GM12801 (cell line): ENCODE measurements around the gene BIRC7.

Experiments used
- TF ChIP-seq, protein P1 (sequence below): IDR thresholded peaks from one replicate; pipeline ENCODE4 v1.5.1; 2011; ENCODE audit warnings: control low read depth; ENCODE audit not compliant: insufficient read length; ENCODE audit errors: extremely low read depth

BIRC7 gene

DNA sequence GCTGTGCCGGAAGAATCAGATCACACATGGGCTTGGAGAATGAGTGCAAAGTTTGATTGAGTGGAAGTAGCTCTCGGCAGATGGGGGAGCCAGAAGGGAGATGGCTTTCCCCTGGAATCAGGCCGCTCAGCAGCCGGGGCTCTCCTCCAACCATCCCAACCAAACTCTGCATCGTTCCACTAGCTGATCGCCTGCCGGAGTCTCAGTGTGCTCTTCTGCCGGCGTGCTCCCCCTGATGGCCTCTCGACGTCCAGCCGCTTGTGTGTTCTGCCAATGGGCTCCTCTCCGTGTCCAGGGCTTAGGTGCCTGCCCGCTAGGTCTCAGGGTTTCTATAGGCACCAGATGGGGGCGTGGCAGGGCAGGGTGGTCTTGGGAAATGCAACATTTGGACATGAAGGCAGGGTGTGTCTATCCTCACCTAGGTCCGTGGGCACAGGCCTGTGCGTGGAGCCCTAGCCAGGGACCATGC, 4.9 kb upstream of the BIRC7 start:
- TF ChIP-seq, protein P1, sequence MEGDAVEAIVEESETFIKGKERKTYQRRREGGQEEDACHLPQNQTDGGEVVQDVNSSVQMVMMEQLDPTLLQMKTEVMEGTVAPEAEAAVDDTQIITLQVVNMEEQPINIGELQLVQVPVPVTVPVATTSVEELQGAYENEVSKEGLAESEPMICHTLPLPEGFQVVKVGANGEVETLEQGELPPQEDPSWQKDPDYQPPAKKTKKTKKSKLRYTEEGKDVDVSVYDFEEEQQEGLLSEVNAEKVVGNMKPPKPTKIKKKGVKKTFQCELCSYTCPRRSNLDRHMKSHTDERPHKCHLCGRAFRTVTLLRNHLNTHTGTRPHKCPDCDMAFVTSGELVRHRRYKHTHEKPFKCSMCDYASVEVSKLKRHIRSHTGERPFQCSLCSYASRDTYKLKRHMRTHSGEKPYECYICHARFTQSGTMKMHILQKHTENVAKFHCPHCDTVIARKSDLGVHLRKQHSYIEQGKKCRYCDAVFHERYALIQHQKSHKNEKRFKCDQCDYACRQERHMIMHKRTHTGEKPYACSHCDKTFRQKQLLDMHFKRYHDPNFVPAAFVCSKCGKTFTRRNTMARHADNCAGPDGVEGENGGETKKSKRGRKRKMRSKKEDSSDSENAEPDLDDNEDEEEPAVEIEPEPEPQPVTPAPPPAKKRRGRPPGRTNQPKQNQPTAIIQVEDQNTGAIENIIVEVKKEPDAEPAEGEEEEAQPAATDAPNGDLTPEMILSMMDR, result no peak

GRCh38 chr20:63232235-63233060, 3.3 kb upstream of the BIRC7 start:
- TF ChIP-seq, protein P1, result no peak

DNA sequence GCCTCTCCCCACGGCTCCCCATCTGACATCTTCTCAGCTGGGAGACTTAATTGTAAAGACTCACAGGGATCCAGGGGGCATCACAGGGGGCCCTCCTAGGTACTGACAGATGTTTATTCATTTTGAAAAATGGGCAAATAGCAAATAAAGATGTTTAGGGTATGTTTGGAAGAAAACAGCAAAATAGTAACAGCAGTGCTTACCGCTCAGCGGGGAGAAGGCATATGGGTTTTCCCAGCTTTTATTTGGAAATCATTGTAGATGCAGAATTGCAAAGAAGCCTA, 2.7 kb upstream of the BIRC7 start:
- TF ChIP-seq, protein P1, result no peak

DNA sequence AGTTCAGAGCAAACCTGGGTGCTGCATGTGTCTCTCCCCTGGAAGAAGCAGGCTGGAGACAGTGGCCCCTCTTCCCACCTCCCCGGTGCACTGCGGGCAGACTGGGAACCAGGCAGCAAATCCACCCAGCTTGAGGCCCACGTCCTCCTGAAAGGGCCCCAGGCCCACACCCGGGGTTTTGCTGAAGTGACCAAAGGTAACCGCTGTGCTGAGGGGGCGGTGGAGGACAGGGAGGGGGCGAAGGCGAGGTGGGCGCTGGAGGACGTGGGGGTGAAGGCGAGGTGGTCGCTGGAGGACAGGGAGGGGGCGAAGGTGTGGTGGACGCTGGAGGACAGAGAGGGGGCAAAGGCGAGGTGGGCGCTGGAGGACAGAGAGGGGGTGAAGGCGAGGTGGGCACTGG, 1.8 kb upstream of the BIRC7 start:
- TF ChIP-seq, protein P1, result no peak

GRCh38 chr20:63234693-63235398, 859 bp upstream of the BIRC7 start:
- TF ChIP-seq, protein P1, result no peak

- TF ChIP-seq, protein P1, result no peak
Observed at GRCh38 chr20:63236116-63236837, 572 bp downstream of the BIRC7 start.

DNA sequence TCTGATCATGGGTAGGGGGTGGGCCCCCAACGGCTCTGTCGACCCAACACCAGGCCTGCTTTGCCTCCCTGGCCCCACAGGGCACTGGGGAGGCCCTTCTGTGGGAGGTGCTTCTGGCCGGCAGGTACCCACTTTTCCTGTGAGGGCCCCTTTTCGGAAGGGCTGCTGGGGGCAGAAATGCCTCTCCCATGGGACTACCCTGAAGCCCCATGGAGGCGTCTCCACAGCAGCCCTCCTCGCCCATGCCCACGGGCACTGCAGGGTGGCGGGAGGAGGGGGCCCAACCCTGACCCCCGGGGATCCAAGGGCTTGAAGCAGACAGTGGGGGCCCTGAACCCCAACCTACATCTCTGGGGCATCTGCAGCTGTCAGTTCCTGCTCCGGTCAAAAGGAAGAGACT, 2.3 kb downstream of the BIRC7 start:
- TF ChIP-seq, protein P1, result no peak
